ENCODE results near the gene MIGA1.

The MIGA1 gene

DNA sequence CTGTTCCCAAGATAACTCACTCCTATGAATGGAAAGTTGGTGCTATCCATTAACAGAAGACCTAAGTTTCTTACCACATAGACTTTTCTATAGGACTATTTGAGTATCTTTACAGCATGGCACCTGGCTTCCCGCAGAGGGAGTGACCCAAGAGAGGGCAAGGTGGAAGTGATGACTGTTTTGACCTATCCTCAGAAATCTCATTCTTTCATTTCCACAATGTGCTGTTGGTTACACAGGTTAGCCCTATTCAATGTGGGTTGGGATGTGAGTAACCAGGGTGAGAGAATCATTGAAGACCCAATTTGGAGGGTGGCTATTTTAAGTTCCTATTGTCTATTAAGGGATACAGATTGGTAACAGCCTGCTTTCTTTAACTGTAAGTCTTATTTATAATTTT lies 70.6 kb downstream of the MIGA1 start:
- TF ChIP-seq, protein P1, sequence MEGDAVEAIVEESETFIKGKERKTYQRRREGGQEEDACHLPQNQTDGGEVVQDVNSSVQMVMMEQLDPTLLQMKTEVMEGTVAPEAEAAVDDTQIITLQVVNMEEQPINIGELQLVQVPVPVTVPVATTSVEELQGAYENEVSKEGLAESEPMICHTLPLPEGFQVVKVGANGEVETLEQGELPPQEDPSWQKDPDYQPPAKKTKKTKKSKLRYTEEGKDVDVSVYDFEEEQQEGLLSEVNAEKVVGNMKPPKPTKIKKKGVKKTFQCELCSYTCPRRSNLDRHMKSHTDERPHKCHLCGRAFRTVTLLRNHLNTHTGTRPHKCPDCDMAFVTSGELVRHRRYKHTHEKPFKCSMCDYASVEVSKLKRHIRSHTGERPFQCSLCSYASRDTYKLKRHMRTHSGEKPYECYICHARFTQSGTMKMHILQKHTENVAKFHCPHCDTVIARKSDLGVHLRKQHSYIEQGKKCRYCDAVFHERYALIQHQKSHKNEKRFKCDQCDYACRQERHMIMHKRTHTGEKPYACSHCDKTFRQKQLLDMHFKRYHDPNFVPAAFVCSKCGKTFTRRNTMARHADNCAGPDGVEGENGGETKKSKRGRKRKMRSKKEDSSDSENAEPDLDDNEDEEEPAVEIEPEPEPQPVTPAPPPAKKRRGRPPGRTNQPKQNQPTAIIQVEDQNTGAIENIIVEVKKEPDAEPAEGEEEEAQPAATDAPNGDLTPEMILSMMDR (conservative IDR thresholded peaks at IDR 0.05; ENCODE audit: low read length): no peak
- no peak for DNase-seq (ENCODE audit: low read depth)
- no peak overlapping the region for H3K4me3 ChIP-seq (ENCODE audit: low read length)

DNA sequence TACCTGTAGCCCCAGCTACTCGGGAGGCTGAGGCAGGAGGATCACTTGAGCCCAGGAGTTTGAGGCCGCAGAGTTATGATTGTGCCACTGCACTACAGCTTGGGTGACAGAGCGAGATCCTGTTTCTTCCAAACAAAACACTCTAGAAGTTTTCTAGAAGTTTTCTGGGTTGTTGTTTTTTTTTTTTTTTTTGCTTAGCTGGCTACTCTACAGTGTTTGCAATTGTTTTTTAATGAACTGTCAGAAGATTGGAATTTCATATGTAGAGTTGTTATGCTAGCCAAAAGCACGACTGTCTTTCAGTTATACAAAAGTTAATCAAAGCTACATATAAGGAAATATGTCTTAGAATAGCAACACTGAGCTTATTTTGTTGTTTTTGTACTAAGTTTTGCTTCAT lies 78.1 kb downstream of the MIGA1 start:
- no peak overlapping the region for H3K4me3 ChIP-seq (ENCODE audit: low read length)
- DNase-seq (ENCODE audit: low read depth): peak; percentile 47
- TF ChIP-seq, protein P1 (conservative IDR thresholded peaks at IDR 0.05; ENCODE audit: low read length): no peak

DNA sequence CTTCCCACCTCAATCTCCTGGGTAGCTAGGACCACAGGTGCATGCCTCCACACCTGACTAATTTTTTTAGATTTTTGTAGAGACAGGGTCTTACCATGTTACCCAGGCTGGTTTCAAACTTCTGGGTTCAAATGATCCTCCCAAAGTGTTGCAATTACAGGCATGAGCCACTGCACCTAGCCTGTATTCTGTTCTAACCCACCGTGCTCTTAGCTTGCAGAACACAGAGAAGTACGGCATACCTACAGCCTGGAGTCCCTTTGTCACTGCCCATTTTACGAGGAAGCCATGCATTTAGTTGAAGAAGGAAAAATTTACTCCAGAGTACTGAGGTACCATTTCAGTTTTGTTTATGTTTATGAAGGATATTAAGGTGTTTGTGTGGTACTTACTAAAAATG lies 79.3 kb downstream of the MIGA1 start:
- no peak for DNase-seq (ENCODE audit: low read depth)
- TF ChIP-seq, protein P1 (conservative IDR thresholded peaks at IDR 0.05; ENCODE audit: low read length): no peak
- no peak overlapping the region for H3K4me3 ChIP-seq (ENCODE audit: low read length)

DNA sequence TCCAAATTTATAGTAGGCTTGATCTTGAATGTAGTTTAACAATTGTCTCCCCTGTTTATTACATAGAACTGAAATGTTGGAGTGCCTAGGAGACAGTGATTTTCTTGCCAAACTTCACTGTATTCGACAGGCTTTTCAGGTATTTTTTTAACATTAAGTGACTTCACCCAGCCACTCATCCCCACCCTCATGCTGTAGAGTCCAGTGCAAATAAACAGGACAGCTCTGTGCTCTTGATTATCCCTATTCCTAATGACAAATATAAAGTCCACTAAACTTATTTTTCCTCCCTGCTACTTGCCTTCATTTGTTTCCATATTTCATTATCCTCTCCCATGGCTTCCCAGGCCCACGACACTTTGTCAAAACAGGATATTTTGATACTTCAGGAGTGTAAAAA lies 79.8 kb downstream of the MIGA1 start:
- no peak overlapping the region for H3K4me3 ChIP-seq (ENCODE audit: low read length)
- DNase-seq (ENCODE audit: low read depth): no peak
- TF ChIP-seq, protein P1 (conservative IDR thresholded peaks at IDR 0.05; ENCODE audit: low read length): no peak

DNA sequence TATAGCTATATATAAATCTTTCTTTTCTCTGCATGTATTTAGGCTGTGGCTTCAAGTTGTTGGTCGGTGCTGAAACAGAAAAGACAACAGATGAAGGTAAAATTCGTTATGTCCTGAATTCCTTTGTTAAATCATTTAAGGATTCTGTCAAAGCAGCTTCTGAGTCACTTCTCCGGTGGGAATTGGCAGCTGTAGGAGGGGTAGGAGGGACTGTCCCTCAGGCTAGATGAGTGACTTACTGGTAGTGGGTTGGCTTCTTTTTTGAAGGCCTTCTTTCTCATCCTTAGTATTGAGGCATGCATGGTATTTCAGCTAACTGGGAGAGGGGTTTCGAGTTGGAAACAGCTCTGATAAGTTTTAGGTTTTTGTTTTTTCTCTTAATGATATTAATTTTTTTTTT lies 86.8 kb downstream of the MIGA1 start:
- TF ChIP-seq, protein P1 (conservative IDR thresholded peaks at IDR 0.05; ENCODE audit: low read length): no peak
- H3K4me3 ChIP-seq (ENCODE audit: low read length): no peak overlapping the region
- DNase-seq (ENCODE audit: low read depth): no peak

DNA sequence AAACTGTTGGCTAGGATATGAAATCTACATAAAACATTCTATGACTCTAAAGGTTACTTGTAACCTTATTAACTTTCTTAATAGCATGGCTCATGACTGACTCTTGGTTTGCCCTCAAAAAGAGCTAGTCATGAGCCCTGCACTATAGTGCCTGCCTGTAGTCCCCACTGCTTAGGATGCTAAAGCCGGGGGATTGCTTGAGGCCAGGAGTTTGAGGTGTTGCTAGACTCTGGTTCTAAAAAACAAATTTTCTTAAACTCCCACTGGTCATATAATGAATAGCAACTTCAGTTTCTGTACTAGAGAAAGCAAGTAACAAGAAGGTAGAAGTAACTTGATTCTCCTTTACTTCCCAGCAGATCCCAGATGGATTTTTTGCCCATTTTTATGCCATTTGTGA lies 93.2 kb downstream of the MIGA1 start:
- DNase-seq (ENCODE audit: low read depth): no peak

DNA sequence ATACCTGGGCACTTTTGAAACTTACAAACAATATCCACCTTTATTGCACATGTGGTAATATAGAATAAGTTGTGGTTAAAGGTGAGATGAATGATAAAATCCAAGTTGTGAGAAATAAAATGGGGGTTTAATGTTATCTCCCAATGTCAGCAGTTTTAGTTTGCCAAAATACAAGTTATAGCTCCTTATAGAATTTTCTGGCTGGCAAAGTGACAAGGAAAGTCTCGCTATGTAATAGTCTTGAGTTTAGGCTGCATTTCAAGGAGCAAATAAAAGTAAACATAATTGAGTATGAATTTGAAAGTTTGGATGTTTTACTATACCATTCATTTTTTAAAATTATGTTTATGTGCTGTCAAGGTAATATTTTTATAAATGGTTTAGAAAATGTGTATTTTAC lies 94.0 kb downstream of the MIGA1 start:
- no peak for DNase-seq (ENCODE audit: low read depth)
- TF ChIP-seq, protein P1 (conservative IDR thresholded peaks at IDR 0.05; ENCODE audit: low read length): no peak
- H3K4me3 ChIP-seq (ENCODE audit: low read length): no peak overlapping the region

More for the DNA sequence above, 93.2 kb downstream of the MIGA1 start:
- TF ChIP-seq, protein P1 (conservative IDR thresholded peaks at IDR 0.05; ENCODE audit: low read length): no peak
- no peak overlapping the region for H3K4me3 ChIP-seq (ENCODE audit: low read length)
